ENCODE measurements around the gene ZNF189. TPM values are rescaled to one million over a fixed set of nuclear protein-coding genes. Genes with fewer than 3 reads are reported as not detected.
"Not testable (repeated sequence)": the region's sequence is repeated elsewhere in the genome, so short reads cannot be mapped to it uniquely, and the experiment has no call there.

ZNF189 gene
- total RNA-seq, 2 donors from 2014 or later, result 14.1 to 17.5 TPM

DNA sequence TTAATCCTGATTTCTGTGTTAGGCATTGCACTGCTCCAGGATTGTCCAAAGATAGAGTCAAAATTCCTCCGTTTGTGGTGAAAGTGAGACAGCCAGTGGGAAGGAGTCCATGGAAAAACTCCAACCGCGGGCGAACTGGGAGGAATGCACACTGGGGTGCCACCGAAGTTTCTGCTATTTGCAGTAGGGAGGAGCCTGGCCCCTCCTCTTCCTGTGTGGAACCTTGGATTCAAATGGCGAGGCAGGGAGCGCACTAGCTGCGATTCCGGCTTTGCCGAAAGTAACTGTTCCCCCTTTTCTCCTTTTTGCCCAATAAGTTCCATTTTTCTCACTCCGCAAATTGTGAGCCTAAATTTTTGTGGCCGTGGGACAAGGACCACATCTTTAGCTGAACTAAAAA lies 23.1 kb upstream of the ZNF189 start:
- no peak for ATAC-seq
- no peak for DNase-seq
- intact Hi-C loops (cut with DNase I, micrococcal nuclease), result no loop called here

DNA sequence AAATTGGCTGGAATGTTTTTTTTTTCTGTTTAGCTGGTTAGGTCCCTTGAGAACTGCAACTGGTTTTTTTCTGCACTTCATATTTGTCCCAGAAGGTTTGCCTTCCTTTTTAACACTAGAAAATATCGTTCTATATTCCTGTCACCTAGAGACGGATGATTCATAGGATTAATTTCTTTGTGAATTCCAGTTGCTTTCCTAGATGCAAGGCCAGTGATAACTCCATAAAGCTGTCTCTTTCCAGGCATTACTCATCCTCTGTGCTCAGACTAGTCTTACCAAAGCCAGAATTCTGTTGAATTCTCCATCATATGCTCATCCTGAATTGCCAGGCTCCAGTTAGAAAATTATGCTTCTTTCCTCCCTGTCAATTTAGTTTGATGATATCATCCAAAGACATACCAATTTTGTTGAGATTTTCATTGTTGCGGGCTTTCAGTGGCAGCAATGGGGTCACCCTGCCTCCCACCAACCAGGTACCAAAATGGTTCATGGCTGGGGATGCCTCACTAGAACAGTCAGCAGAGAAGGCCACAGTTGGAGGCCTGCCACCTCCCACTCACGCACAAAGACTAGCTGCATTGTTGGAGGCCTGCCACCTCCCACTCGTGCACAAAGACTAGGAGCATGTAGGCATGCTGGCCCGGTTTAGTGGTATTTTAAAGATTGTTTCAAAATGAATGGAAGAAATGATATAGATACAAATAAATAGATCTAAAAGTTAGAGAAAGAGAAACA lies 22.4 kb upstream of the ZNF189 start:
- no peak for DNase-seq
- ATAC-seq, result no peak
- intact Hi-C loops (cut with DNase I, micrococcal nuclease), result no loop called here

DNA sequence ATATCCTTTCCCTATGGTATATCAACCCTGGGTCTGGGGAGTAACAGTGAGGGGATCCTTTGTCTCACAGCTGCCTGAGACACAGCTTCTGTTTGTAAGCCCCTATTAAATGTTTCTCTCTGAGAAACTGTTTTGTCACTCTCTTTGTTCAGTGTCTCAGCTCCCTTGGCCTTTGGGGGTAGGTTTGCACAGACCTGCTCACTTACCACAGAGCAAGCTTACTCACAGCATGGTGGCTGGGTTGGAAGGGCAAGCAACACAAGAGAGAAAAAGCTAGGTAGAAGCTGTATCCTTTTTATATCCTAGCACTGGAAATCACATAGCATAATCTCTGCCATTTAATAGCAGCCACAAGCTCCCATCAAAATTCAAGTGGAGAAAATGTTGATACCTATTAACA lies 18.4 kb upstream of the ZNF189 start:
- ATAC-seq, result no peak
- intact Hi-C loops (cut with DNase I, micrococcal nuclease), result no loop called here
- DNase-seq, result no peak

DNA sequence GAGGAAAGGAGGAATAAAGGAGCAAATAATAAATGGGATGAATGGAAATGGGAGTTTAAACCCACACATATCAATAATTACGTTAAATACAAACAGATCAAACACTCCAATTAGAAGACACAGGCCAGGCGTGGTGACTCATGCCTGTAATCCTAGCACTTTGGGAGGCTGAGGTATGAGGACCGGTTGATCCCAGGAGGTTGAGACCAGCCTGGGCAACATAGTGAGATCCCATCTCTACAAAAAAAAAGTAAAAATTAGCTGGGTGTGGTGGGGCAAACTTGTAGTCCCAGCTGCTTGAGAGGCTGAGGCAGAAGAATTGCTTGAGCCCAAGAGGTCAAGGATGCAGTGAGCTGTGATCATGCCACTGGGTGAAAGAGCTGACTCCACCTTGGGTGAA lies 17.5 kb upstream of the ZNF189 start:
- ATAC-seq (no peak), DNase-seq (no peak)
- intact Hi-C loops (cut with DNase I, micrococcal nuclease), result no loop called here

DNA sequence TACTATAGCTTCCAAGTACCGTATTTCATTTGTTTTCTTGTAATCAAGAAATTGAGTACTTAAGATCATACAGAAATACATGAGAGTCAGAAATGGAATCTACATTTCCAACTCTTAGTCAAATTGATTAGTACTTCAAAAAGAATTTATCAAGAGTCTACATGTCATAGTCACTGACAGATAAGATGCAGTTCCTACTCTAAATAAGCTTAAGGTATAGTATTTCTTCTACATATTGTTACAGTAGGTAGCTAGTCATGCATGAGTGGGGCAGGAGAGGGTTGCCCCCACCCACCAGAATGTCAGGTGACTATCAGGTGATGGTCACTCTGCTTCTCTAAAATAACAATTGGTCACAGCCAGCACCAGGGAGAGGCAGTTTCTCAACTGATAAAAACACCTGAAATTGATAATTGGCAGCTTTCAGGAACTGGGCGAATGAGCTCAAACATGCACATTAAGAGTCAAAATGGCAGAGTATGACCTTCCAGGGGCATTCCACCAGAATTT lies 16.8 kb upstream of the ZNF189 start:
- DNase-seq (no peak), ATAC-seq (no peak)
- intact Hi-C loops (cut with DNase I, micrococcal nuclease), result no loop called here

DNA sequence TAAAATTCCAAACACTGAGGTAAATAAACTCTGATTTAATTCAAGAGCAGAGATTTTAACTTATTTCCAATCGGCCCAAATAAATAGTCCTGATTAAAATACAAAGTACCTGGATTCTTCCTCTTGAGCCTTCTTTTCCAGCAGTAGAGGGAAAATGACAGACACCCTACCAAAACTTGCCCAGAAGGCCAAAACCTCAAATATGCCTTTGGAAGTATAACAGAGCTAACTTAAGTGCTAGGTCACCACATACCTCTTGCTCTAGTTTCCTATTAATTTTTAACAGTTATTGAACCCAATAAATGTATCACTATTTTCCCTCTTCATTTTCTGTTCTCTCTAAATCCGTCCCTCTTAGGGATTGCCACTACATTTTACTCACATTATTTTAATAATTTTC lies 15.3 kb upstream of the ZNF189 start:
- ATAC-seq (no peak), DNase-seq (no peak)
- intact Hi-C loops (cut with DNase I, micrococcal nuclease), result no loop called here

DNA sequence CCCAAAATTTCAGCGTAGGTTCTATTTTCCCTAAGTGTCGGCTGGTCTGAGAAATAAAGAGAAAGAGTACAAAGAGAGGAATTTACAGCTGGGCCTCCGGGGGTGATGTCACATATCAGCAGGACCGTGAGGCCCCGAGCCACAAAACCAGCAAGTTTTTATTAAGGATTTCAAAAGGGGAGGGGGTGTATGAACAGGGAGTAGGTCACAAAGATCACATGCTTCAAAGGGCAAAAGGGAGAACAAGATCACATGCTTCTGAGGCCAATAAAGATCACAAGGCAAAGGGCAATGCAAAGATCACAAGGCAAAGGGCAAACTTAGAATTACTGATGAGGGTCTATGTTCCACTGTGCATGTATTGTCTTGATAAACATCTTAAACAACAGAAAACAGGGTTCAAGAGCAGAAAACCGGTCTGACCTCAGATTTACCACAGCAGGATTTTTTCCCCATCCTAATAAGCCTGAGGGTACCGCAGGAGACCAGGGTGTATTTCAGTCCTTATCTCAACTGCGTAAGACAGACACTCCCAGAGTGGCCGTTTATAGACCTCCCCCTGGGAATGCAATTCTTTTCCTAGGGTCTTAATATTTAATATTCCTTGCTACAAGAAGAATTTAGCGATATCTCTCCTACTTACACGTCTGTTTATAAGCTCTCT lies 13.6 kb upstream of the ZNF189 start, which contains the start of gene BAAT:
Gene BAAT, minus strand, starts transcription at position 134 of the 664 bp plus-strand sequence. CDS start 13,602 bp downstream, outside the sequence.
- DNase-seq; ATAC-seq; intact Hi-C loops (cut with DNase I, micrococcal nuclease): not testable (repeated sequence)

DNA sequence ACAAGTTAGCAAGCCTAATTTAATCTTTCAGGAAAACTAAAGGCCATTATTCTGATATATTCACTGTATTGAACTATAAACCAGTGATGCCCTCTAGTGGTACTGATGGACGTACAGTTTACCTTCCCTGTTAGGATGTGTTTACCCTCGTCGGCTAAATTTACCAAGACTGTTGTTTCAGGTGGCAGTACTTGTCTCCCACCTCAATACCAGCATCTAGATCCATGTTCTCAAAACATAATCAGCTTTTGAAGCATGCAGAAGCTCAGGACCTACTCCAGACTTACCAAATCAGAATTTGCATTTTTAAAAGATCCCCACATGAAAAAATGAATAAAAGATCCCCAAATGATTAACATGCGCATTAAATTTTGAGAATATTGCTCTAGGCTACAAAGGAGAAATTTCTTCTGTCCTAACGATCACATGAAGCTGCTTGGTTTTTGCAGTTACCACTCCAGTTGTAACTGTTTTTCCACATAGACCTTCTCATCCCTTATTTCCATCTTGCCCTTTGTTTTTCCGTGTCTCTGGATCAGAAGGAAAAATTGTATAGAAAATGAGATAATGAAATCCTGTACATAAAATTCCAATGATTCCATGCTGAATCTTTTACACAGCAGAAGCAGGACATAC lies 10.7 kb upstream of the ZNF189 start:
- intact Hi-C loops (cut with DNase I, micrococcal nuclease), result no loop called here
- peak; percentile 91 for ATAC-seq
- no peak for DNase-seq

DNA sequence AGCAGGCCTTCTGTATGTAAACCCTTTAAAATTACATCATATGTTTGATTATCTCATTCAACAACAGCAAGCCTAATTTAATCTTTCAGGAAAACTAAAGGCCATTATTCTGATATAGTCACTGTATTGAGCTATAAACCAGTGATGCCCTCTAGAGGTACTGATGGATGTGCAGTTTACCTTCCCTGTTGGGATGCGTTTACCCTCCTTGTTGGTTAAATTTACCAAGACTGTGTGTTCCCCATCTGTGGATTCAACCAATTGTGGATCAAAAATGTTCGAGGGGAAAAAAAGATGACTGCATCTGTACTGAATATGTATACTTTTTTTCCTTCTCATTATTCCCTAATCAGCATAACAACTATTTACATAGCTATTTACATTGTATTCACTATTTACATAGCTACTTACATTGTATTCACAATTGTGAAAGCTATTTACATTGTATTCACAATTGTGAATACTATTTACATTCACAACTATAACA lies 10.1 kb upstream of the ZNF189 start:
- DNase-seq (no peak), ATAC-seq (peak; percentile 83)
- intact Hi-C loops (cut with DNase I, micrococcal nuclease), result no loop called here

DNA sequence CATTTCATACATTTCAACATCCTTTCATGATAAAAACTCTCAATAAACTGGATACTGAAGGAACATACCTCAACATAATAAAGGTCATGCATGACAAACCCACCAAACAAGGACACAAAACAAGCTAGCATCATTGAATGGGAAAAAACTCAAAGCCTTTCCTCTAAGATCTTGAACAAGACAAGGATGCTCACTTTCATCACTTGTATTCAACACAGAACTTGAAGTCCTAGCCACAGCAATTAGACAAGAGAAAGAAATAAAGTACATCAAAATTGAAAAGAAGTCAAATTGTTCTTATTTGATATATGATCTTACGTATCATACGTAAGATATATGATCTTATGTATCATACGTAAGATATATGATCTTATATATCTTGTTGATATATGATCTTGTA lies 5.5 kb upstream of the ZNF189 start:
- DNase-seq, result no peak
- intact Hi-C loops (cut with DNase I, micrococcal nuclease), result loop anchor here in 1 of 2 donors (10.0 kb wide), 1 partner anchor 142 kb away; the partner anchor contains the start of gene RNF20
- no peak for ATAC-seq

DNA sequence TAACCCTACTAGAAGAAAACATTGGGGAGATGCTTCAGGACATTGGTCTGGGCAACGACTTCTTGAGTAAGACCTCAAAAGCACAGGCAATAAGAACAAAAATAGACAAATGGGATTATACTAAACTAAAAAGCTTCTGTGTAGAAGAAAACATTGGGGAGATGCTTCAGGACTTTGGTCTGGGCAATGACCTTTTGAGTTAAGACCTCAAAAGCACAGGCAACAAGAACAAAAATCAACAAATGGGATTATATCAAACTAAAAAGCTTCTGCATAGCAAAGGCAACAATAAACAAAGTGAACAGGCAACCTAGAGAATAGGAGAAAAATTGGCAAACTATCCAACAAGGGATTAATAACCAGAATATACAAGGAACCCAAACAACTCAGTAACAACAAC lies 4.0 kb upstream of the ZNF189 start:
- intact Hi-C loops (cut with DNase I, micrococcal nuclease), result loop anchor here in 1 of 2 donors (10.0 kb wide), 1 partner anchor 140 kb away; the partner anchor contains the start of gene RNF20
- DNase-seq (no peak), ATAC-seq (no peak)

DNA sequence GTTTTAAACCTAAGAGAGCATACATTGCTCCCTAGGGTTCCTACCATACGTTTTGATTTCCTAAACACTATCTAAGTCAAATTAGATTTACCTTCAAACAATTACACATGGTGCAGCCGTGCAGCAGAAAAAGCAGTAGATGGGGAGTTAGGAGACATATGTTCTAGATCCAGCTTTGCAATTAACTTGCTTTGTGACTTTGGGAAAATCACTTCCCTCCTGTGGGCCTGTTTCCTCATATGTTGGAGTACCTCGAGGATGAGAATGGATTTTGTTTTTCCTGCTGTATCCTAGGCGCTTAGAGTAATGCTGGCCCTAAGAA lies 944 bp upstream of the ZNF189 start:
- no peak for DNase-seq
- intact Hi-C loops (cut with DNase I, micrococcal nuclease), result loop anchor here in 1 of 2 donors (10.0 kb wide), 1 partner anchor 137 kb away; the partner anchor contains the start of gene RNF20
- no peak for ATAC-seq

DNA sequence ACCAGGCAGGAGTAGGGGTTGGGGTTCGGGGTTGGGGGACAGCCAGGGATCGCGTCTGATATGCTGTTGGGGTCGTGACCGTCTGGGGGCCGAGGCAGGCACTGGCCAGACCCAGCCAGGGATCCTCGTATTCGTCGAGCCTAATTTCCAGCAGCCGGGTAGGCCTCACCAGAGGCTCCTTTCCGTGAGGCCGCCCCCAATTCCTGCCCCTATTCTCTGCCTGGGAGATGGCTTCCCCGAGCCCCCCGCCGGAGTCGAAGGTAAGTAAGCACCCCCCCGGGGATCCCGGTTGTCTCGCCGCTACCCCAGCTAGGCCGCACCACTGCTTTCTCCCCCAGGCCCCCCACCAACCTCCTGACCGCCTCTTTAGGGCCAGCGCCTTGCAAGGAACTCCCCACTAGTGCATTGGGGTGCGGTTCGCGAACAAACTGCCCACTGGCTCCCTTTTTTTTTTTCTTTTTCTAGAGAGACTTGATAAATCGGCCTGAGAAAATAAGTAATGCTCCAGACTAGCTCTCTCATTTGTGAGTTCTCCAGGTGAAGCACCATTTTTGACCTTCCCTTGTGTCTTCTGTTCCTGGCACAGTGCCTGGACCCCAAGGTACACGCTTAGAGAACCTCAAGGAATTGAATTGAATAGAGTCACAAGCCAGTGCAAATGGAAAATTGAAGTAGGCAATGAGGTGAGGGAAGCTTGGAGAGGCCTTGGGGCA lies 435 bp downstream of the ZNF189 start:
- peak; percentile 19 for ATAC-seq
- DNase-seq, result no peak
- intact Hi-C loops (cut with DNase I, micrococcal nuclease), result loop anchor here in 1 of 2 donors (10.0 kb wide), 1 partner anchor 136 kb away; the partner anchor contains the start of gene RNF20

DNA sequence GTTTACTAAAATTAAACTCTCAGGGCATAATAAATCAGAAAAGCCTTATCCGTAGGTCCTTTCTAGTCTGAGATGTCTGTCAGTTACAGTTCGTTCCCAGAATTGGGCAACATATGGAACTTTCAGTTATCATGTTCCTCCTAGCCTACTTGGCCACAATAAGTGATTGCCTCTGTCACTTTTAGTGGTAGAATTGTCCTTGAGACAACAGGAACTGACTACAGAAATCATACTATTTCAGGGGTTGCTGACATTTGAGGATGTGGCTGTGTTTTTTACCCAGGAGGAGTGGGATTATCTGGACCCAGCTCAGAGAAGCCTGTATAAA lies 956 bp downstream of the ZNF189 start:
- ATAC-seq, result no peak
- intact Hi-C loops (cut with DNase I, micrococcal nuclease), result loop anchor here in 1 of 2 donors (10.0 kb wide), 1 partner anchor 135 kb away; the partner anchor contains the start of gene RNF20
- no peak for DNase-seq

DNA sequence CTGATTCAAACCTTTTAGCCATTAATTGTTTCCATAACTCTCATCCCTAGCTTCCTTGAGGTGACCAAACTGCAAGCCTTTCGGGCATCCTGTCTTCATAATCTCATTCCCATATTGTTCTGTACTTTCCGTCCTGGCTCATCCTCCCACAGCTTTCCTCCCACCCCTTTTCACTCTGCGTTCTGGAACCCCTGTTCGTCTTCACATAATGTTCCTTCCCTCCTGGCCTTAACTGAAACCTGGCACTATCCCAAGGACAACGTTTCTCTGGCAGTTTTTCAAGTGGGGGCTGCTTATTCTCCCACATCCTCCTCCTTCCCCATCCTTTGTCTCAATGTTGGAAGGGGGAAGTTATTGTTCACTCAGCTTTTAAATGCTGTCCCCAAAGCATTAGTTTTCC lies 1.5 kb downstream of the ZNF189 start:
- ATAC-seq, result no peak
- DNase-seq, result no peak
- intact Hi-C loops (cut with DNase I, micrococcal nuclease), result no loop called here

DNA sequence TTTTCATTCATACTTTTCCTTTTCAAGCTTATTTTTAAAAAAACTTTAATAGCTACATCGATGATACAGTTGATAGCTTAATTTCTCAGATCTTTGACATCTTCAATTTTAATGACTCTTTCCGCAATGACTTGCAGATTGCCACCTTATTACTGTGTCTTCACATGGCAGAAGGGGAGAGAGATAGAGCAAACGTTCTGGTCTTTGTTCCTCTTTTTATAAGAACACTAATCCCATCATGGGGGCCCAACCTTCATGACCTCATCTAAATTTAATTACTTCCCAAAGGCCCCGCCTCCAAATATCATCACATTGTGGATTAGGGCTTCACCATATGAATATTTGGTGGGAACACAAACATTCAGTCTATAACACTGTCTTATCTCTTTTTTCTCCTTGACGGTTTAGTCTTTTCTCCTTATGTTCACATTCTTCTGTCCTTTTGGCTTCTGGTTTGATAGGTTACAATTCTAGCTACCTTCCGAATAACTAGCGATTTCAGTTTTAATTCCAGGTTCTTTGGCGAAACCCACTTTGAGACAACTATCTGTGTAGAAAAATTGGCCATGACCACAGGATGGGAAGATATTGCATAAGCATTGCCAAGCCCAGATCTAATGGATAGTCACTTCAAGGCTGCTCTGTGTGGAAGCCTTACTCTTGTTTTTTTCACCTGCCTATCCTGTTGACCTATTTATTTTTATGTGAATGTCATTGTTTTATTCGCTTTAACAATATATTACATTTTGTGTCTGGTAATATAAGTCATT lies 5.0 kb downstream of the ZNF189 start:
- intact Hi-C loops (cut with DNase I, micrococcal nuclease), result no loop called here
- DNase-seq, result no peak
- no peak for ATAC-seq

DNA sequence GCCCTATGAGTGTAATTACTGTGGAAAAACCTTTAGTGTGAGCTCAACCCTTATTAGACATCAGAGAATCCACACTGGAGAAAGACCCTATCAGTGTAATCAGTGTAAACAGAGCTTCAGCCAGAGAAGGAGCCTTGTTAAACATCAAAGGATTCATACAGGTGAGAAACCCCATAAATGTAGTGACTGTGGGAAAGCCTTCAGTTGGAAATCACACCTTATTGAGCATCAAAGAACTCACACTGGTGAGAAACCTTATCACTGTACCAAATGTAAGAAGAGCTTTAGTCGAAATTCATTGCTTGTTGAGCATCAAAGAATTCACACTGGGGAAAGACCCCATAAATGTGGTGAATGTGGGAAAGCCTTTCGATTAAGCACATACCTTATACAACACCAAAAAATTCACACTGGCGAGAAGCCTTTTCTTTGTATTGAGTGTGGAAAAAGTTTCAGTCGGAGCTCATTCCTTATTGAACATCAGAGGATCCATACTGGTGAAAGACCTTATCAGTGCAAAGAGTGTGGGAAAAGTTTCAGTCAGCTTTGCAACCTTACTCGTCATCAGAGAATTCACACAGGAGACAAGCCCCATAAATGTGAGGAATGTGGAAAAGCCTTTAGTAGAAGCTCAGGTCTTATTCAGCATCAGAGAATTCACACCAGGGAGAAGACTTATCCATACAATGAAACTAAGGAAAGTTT lies 9.9 kb downstream of the ZNF189 start:
- intact Hi-C loops (cut with DNase I, micrococcal nuclease), result no loop called here
- no peak for DNase-seq
- ATAC-seq, result no peak

DNA sequence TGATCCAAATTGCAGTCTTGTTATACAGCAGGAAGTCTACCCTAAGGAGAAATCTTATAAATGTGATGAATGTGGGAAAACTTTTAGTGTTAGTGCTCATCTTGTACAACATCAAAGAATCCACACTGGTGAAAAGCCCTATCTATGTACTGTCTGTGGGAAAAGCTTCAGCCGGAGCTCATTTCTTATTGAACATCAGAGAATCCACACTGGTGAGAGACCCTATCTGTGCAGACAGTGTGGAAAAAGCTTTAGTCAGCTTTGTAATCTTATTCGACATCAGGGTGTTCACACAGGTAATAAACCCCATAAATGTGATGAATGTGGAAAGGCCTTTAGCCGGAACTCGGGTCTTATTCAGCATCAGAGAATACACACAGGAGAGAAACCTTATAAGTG lies 10.4 kb downstream of the ZNF189 start:
- intact Hi-C loops (cut with DNase I, micrococcal nuclease), result no loop called here
- DNase-seq (no peak), ATAC-seq (no peak)
